ENCODE data around the gene CARF. TPM values are rescaled to one million over a fixed set of nuclear protein-coding genes. Genes with fewer than 3 reads are reported as not detected.
"Not testable (repeated sequence)": the region's sequence is repeated elsewhere in the genome, so short reads cannot be mapped to it uniquely, and the experiment has no call there.

The CARF gene
- total RNA-seq, 2 donors from 2014 or later, result 14.3 to 15.8 TPM

DNA sequence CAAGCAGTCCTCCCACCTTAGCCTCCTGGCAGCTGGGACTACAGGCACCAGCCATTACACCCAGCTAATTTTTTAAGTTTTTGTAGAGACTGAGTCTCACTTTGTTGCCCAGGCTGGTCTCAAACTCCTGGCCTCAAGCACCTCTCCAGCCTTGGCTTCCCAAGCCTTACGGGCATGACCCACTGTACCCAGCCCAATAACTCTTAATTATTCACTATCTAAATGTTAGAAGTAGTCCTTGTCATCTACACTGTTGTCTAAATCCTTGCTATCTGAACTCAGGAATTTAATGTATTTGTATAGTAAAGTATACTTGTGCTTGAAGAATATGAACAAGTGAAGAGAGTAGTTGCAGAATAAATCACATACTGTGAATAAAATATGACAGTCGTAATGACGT, 64.7 kb downstream of the CARF start:
- H3K4me1 ChIP-seq (replicated peaks), result no peaks in the 10 kb centered on the region
- DNase-seq (ENCODE audit: low spot score), result no peak
- H3K9me3 ChIP-seq, result no peaks in the 10 kb centered on the region
- no peaks in the 10 kb centered on the region for H3K36me3 ChIP-seq
- WGBS, result 93% methylated on average over 3 of the region's 3 CpGs
- H3K27ac ChIP-seq, result no peak overlapping the region
- intact Hi-C loops (cut with DNase I), result no loop called here
- H3K4me3 ChIP-seq, result no peak overlapping the region
- no peak for TF ChIP-seq CTCF (IDR thresholded peaks at IDR 0.05)
- no peak for TF ChIP-seq POLR2A (IDR thresholded peaks at IDR 0.05)
- no peak for TF ChIP-seq POLR2AphosphoS5 (IDR thresholded peaks at IDR 0.05)
- H3K27me3 ChIP-seq (replicated peaks; ENCODE audit: insufficient read depth), result no peaks in the 10 kb centered on the region

DNA sequence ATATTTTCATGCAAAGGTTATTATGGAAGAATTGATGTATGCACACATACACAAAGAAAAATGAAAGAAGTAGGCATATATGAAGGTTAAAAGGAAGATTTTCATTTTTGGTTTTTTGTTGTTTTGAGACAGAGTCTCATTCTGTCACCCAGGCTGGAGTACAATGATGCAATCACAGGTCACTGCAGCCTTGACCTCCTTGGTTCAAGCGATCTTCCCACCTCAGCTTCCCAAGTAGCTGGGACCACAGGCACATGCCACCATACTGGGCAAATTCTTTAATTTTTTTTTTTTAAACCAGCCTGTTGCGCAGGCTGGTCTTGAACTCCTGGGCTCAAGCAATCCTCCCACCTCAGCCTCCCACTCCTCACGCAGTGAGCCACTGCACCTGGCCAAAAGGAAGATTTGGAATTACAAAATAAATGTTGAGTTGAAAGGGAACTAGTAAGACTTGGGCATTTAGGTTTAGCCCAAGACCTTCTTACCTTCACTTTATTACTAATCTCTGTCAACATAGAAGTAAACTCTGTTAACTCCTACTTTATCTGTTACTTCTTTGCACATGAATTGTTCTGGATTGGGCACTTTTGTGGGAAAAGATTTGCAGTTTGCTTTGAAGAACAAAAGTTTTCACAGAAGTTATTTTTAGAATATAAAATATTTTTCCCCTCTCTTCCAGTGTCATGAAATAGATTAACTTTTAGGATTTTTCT, 70.9 kb downstream of the CARF start:
- no peak for TF ChIP-seq CTCF (IDR thresholded peaks at IDR 0.05)
- TF ChIP-seq POLR2A (IDR thresholded peaks at IDR 0.05), result no peak
- no peak for TF ChIP-seq POLR2AphosphoS5 (IDR thresholded peaks at IDR 0.05)
- intact Hi-C loops (cut with DNase I), result no loop called here
- Histone ChIP-seq H3K27ac (no peak overlapping the region), H3K4me1 (replicated peaks) (no peaks in the 10 kb centered on the region), H3K9me3 (no peaks in the 10 kb centered on the region), H3K27me3 (replicated peaks; ENCODE audit: insufficient read depth) (no peaks in the 10 kb centered on the region), H3K4me3 (no peak overlapping the region), H3K36me3 (no peaks in the 10 kb centered on the region)
- no peak for DNase-seq (ENCODE audit: low spot score)
- 92% methylated on average over 3 of the region's 3 CpGs for WGBS

DNA sequence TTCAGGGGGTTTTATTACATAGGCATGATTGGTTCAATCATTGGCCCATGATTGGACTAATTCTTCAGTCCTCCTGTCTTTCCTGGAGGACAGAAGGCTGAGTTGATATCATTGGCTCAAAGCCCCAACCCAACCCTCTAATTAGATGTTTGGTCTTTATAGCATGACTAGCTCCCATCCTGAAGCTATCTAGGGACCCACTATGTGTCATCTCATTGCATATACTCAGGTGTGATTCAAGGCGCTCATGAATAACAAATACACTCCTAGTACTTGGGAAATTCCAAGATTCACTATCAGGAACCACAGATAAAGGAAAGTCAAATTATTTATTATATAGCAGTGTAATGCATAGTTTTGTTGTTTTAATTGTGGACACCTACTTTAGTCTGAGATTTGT, 77.7 kb downstream of the CARF start:
- intact Hi-C loops (cut with DNase I), result no loop called here
- no peaks in the 10 kb centered on the region for H3K36me3 ChIP-seq
- DNase-seq (ENCODE audit: low spot score), result no peak
- no peak overlapping the region for H3K4me3 ChIP-seq
- TF ChIP-seq POLR2AphosphoS5 (IDR thresholded peaks at IDR 0.05), result no peak
- TF ChIP-seq CTCF (IDR thresholded peaks at IDR 0.05), result no peak
- TF ChIP-seq POLR2A (IDR thresholded peaks at IDR 0.05), result no peak
- H3K27me3 ChIP-seq (replicated peaks; ENCODE audit: insufficient read depth), result no peaks in the 10 kb centered on the region
- WGBS, result 100% methylated on average over 1 of the region's 1 CpG
- no peaks in the 10 kb centered on the region for H3K4me1 ChIP-seq (replicated peaks)
- H3K27ac ChIP-seq, result no peak overlapping the region
- H3K9me3 ChIP-seq, result no peaks in the 10 kb centered on the region

DNA sequence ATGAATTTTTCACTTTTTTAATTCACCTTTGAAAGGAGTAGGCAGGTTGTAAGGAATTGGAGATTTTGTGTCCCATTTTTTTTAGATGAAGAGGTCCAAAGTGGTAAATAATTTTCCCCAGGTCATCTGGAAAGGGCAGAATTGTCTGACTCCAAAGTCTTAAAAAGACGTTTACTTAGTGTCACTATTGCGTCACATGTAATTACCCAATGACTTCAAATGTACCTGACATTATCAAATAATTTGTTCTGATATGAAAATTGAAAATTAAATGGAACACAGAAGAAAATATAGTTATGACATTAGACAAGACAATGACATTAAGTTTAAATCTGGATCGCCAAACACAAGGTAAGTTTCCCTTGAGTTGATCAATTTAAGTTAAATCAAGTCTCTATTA, 78.4 kb downstream of the CARF start:
- no peak for DNase-seq (ENCODE audit: low spot score)
- TF ChIP-seq POLR2AphosphoS5 (IDR thresholded peaks at IDR 0.05) (no peak), CTCF (IDR thresholded peaks at IDR 0.05) (no peak), POLR2A (IDR thresholded peaks at IDR 0.05) (no peak)
- Histone ChIP-seq H3K27me3 (replicated peaks; ENCODE audit: insufficient read depth) (no peaks in the 10 kb centered on the region), H3K9me3 (no peaks in the 10 kb centered on the region), H3K4me1 (replicated peaks) (no peaks in the 10 kb centered on the region), H3K36me3 (no peaks in the 10 kb centered on the region), H3K4me3 (no peak overlapping the region), H3K27ac (no peak overlapping the region)
- intact Hi-C loops (cut with DNase I), result no loop called here
- 92% methylated on average over 3 of the region's 3 CpGs for WGBS

GRCh38 chr2:202997113-202997512, 85.0 kb downstream of the CARF start:
- H3K4me3 ChIP-seq; intact Hi-C loops (cut with DNase I); DNase-seq (ENCODE audit: low spot score); H3K4me1 ChIP-seq (replicated peaks); H3K27ac ChIP-seq; H3K27me3 ChIP-seq (replicated peaks; ENCODE audit: insufficient read depth); H3K9me3 ChIP-seq; H3K36me3 ChIP-seq: not testable (repeated sequence)
- 75% methylated on average over 3 of the region's 3 CpGs for WGBS

All from prostate gland (tissue), 2 donors.